Hypothalamus (tissue), 51 donors: ENCODE data around the gene RPL15.
A peak's percentile ranks its signal among the peaks of the same experiment; 100 is the strongest.
"Not testable (repeated sequence)": the region's sequence is repeated elsewhere in the genome, so short reads cannot be mapped to it uniquely, and the experiment has no call there.

ENCODE experiments used
- DNase-seq, 51 donors: peaks; one replicate each; lab custom pipeline; 2025; lab: John Stamatoyannopoulos, UW

Gene RPL15

GRCh38 chr3:23888617-23889228, 28.2 kb upstream of the RPL15 start:
- DNase-seq, result no peak

DNA sequence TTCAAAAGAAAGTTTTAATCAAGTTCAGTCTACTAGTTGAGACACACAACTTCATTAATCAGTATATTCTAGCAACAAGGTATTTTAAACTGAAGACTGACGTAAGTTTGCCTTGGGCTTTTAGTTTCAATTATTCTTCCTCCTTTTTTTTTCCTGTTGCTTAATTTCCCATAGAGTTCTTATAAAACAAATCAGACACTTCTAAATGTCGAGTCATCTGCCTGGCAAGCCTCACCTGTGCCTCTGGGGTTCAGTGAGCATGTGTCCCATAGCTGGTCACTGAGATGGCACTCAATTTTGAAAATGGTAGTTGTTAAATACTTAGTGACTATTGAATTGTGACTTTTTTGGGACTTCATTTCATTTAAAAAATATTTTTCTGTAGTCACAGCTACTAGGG, 27.5 kb upstream of the RPL15 start:
- no peak for DNase-seq

- no peak for DNase-seq
Measured at GRCh38 chr3:23889950-23890349, 27.0 kb upstream of the RPL15 start.

- no peak for DNase-seq
Measured at GRCh38 chr3:23894254-23895061, 22.5 kb upstream of the RPL15 start.

- no peak for DNase-seq
Measured at GRCh38 chr3:23895181-23895580, 21.8 kb upstream of the RPL15 start.

GRCh38 chr3:23900744-23901143, 16.2 kb upstream of the RPL15 start:
- no peak for DNase-seq

GRCh38 chr3:23904545-23904944, 12.4 kb upstream of the RPL15 start:
- DNase-seq, result no peak

DNA sequence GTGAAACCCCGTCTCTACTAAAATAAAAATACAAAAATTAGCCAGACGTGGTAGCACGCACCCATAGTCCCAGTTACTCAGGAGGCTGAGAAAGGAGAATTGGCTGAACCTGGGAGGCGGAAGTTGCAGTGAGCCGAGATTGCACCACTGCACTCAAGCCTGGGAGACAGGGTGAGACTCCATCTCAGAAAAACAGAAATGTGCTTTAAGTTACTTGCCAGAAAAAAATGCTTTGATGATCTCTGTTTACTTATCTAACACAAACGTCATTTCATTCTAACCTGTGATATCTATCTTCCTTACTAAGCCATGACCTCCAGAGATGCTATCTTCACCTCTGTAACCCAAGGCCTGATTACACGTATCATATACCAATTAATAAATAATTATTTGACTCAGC, 7.6 kb upstream of the RPL15 start:
- no peak for DNase-seq

DNA sequence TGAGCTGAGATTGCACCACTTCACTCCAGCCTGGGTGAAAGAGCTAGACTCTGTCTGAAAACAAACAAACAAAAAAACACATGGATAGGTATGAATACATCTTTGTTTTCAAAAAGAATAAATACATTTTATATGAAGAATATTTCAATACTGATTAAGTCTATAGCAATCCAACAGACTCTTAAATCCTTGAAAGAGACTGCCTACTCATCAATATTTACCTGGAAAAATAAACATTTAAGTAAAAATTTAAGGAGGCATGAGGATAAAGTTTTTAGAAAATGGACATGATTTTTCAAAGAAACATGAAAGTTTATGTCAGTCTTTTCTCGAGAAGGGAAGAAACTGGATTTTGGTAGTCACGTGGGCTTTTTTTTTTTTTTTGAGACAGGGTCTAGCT, 5.5 kb upstream of the RPL15 start:
- DNase-seq, result no peak

DNA sequence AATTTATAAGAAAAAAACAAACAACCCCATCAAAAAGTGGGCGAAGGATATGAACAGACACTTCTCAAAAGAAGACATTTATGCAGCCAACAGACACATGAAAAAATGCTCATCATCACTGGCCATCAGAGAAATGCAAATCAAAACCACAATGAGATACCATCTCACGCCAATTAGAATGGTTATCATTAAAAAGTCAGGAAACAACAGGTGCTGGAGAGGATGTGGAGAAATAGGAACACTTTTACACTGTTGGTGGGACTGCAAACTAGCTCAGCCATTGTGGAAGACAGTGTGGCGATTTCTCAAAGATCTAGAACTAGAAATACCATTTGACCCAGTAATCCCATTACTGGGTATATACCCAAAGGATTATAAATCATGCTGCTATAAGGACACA, 4.6 kb upstream of the RPL15 start:
- not testable (repeated sequence) for DNase-seq

- no peak for DNase-seq
Measured at GRCh38 chr3:23913182-23913581, 3.8 kb upstream of the RPL15 start.

DNA sequence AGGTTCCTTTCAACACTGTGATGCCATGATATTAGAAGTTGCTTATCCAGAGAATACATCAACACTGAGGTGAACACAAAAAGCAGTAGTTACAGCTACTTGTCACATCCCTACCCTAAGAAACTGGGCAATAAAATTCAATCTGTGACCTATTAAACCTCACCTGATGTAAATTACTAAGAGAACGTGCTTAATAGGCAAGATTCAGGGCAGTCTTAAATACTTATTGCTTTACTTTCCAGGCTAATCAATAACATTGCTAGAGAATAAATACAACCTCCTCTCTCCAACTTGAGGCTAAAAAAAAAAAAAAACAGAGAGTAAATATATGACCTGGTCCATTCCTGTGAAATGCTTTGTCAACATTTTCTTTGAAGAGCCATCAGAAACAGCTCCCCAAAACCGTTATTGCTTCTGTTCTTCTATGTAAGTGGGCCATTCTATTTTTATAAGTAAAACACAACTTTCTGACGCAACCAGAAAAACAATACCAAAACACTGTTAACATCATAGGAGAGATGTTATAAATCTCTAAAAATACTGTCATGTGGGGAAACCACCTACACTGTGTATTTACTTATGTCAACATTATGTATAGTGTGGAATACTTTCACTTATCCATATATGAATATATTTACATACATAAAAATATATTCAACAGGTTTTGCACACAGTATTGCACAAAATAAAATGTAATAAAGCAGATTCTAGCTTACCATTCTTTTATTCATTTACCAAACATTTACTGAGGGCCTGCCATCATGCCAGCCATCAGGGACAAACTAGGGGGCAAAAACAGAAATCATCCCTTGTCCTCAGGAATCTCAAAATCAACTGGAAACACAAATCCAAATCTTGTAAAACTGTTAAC, 2.8 kb upstream of the RPL15 start:
- no peak for DNase-seq

- peak in 5 of 51 donors; percentile 4 to 11 (median 7) for DNase-seq
Measured at GRCh38 chr3:23915537-23916108, 1.3 kb upstream of the RPL15 start.

- peak in 15 of 51 donors; percentile 33 to 82 (median 62) for DNase-seq
Measured at GRCh38 chr3:23916152-23916885, 613 bp upstream of the RPL15 start.

DNA sequence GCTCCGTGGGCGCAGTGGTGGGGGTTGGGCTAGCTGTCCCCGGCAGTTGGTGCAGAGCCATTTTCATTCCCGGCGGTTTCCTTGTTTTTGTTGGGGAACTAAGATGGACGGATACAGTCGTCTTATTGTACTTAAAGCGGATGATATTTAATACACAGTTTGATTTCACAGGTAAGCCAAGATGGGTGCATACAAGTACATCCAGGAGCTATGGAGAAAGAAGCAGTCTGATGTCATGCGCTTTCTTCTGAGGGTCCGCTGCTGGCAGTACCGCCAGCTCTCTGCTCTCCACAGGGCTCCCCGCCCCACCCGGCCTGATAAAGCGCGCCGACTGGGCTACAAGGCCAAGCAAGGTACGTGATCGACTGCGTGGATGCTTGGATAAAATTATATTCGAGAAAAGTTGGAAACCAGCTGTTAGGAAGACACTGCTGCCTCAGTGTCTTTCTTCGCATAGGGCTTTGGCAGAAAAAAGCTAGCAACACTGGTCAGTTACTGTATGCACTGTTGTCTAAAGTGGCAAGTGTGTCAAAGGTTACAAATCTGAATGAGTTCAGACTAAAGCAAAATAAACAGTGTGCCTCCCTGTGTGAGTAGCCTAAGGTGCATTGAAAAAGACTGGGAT, 859 bp downstream of the RPL15 start:
- DNase-seq, result not testable (repeated sequence)

- DNase-seq, result not testable (repeated sequence)
Measured at GRCh38 chr3:23918331-23918730, 1.4 kb downstream of the RPL15 start.

DNA sequence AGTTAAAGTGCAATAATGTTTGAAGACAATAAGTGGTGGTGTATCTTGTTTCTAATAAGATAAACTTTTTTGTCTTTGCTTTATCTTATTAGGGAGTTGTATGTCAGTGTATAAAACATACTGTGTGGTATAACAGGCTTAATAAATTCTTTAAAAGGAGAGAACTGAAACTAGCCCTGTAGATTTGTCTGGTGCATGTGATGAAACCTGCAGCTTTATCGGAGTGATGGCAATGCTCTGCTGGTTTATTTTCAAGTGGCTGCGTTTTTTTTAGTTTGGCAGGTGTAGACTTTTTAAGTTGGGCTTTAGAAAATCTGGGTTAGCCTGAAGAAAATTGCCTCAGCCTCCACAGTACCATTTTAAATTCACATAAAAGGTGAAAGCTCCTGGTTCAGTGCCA, 2.7 kb downstream of the RPL15 start:
- DNase-seq, result no peak

- no peak for DNase-seq
Measured at GRCh38 chr3:23920151-23920655, 3.3 kb downstream of the RPL15 start.

DNA sequence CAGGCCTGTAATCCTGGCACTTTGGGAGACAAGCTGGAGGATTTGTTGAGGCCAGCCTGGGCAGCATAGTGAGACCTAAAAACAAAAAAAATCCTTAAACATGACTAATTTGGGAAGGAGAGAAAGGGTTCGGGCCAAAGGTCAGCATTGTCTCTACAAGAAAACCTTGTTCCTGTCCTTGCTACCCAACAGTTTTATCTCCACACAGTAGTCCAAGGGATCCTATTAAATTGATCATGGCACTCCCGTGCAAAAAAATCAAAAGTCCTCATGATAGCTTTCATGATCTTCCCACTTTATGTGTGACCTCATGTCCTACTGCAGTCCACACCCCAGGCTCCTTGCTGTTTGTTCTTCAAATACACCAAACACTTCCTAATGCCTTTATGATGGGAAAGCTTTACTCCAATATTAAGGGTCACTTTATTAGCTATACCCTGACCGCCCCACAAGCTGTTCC, 4.2 kb downstream of the RPL15 start:
- no peak for DNase-seq

DNA sequence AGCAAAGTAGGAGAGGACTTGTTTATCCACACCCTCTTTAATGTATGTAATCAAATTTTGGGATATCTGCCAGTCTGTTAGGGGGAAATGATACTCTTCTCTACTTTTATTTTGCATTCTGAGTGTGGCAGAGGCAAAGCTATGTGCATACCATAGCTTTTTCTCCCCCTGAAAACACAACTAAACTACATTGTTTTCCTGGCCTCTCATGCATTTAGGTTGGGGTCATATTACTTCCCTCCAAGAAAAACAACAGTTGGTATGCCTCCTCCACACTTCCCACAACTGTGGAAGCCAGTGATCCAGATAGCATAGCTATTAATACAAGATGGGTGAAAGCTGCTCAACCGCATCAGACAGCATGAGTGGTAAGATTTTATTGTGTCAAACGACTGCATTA, 6.9 kb downstream of the RPL15 start:
- DNase-seq, result no peak
